ENCODE data around the gene SCUBE2.

SCUBE2 gene

GRCh38 chr11:9137293-9138132 is 46.1 kb upstream of the SCUBE2 start:
- ChIA-PET POLR2A (ENCODE audit: low non-redundant PET) (no interaction called here), CTCF (interaction anchor here (0.5 to 2.2 kb wide), 21 partner anchors 8 to 398 kb away, joined by 3 to 44 read pairs (median 5); no protein-coding TSS in a partner anchor)
- DNase-seq (ENCODE audit: low spot score), result peak; percentile 67
- TF ChIP-seq CTCF (conservative IDR thresholded peaks at IDR 0.05; ENCODE audit: low read depth), result peak; percentile 82
- H3K27ac ChIP-seq, result peak overlapping the region; percentile 83

- POLR2A ChIA-PET (ENCODE audit: low non-redundant PET), result no interaction called here
These were observed 45.3 kb upstream of the SCUBE2 start for GRCh38 chr11:9136741-9137140.

GRCh38 chr11:9133956-9134355 is 42.6 kb upstream of the SCUBE2 start:
- no peak for TF ChIP-seq CTCF (conservative IDR thresholded peaks at IDR 0.05; ENCODE audit: low read depth)
- ChIA-PET POLR2A (ENCODE audit: low non-redundant PET) (no interaction called here), CTCF (interaction anchor here (0.6 to 1.2 kb wide), 3 partner anchors 118 to 920 kb away, joined by 4 to 6 read pairs (median 5); no protein-coding TSS in a partner anchor)
- no peak overlapping the region for H3K27ac ChIP-seq
- no peak for DNase-seq (ENCODE audit: low spot score)

More at GRCh38 chr11:9136741-9137140, 45.3 kb upstream of the SCUBE2 start:
- CTCF ChIA-PET, result no interaction called here
- H3K27ac ChIP-seq, result no peak overlapping the region
- no peak for TF ChIP-seq CTCF (conservative IDR thresholded peaks at IDR 0.05; ENCODE audit: low read depth)
- no peak for DNase-seq (ENCODE audit: low spot score)

GRCh38 chr11:9132203-9132878 is 40.9 kb upstream of the SCUBE2 start:
- DNase-seq (ENCODE audit: low spot score), result no peak
- POLR2A ChIA-PET (ENCODE audit: low non-redundant PET), result no interaction called here
- CTCF ChIA-PET, result no interaction called here
- TF ChIP-seq CTCF (conservative IDR thresholded peaks at IDR 0.05; ENCODE audit: low read depth), result no peak
- no peak overlapping the region for H3K27ac ChIP-seq

- ChIA-PET CTCF (no interaction called here), POLR2A (ENCODE audit: low non-redundant PET) (no interaction called here)
- DNase-seq (ENCODE audit: low spot score), result no peak
- H3K27ac ChIP-seq, result no peak overlapping the region
- no peak for TF ChIP-seq CTCF (conservative IDR thresholded peaks at IDR 0.05; ENCODE audit: low read depth)
These were observed 38.9 kb upstream of the SCUBE2 start for GRCh38 chr11:9130297-9130696.

GRCh38 chr11:9126636-9127035 is 35.2 kb upstream of the SCUBE2 start:
- DNase-seq (ENCODE audit: low spot score), result no peak
- CTCF ChIA-PET, result interaction anchor here (1.0 kb wide), 1 partner anchor 11 kb away, joined by 3 read pairs; no protein-coding TSS in a partner anchor
- H3K27ac ChIP-seq, result no peak overlapping the region
- no peak for TF ChIP-seq CTCF (conservative IDR thresholded peaks at IDR 0.05; ENCODE audit: low read depth)
- POLR2A ChIA-PET (ENCODE audit: low non-redundant PET), result no interaction called here
